ENCODE results near the gene VWA2. TPM values are rescaled to one million over a fixed set of nuclear protein-coding genes. Genes with fewer than 3 reads are reported as not detected.

VWA2 gene
- polyA plus RNA-seq, 1 donor: 2.3 TPM

- DNase-seq: no peak
Measured at GRCh38 chr10:114300036-114300645, 61.1 kb downstream of the VWA2 start.

GRCh38 chr10:114301177-114301576 is 62.1 kb downstream of the VWA2 start:
- no peak for DNase-seq

- no peak for DNase-seq
Measured at GRCh38 chr10:114301951-114302710, 63.1 kb downstream of the VWA2 start.

- no peak for DNase-seq
Measured at GRCh38 chr10:114303556-114303955, 64.5 kb downstream of the VWA2 start.

GRCh38 chr10:114304017-114304570 is 65.0 kb downstream of the VWA2 start:
- DNase-seq: peak; percentile 93

- peak; percentile 62 for DNase-seq
Measured at GRCh38 chr10:114304571-114305421, 65.7 kb downstream of the VWA2 start.

- no peak for DNase-seq
Measured at GRCh38 chr10:114305521-114305925, 66.5 kb downstream of the VWA2 start.

- DNase-seq: no peak
Measured at GRCh38 chr10:114306116-114306973, 67.3 kb downstream of the VWA2 start.

- no peak for DNase-seq
Measured at GRCh38 chr10:114307731-114308130, 68.7 kb downstream of the VWA2 start.

- DNase-seq: no peak
Measured at GRCh38 chr10:114308531-114309363, 69.7 kb downstream of the VWA2 start.

- DNase-seq: no peak
Measured at GRCh38 chr10:114309364-114309651, 70.3 kb downstream of the VWA2 start.

GRCh38 chr10:114310346-114310745 is 71.3 kb downstream of the VWA2 start:
- no peak for DNase-seq

GRCh38 chr10:114311023-114311422 is 72.0 kb downstream of the VWA2 start:
- DNase-seq: no peak

GRCh38 chr10:114311496-114312209 is 72.6 kb downstream of the VWA2 start:
- no peak for DNase-seq

GRCh38 chr10:114313139-114313538 is 74.1 kb downstream of the VWA2 start:
- DNase-seq: no peak

- no peak for DNase-seq
Measured at GRCh38 chr10:114313866-114314265, 74.8 kb downstream of the VWA2 start.

- no peak for DNase-seq
Measured at GRCh38 chr10:114315566-114316420, 76.7 kb downstream of the VWA2 start.

GRCh38 chr10:114316744-114317143 is 77.7 kb downstream of the VWA2 start:
- DNase-seq: no peak
